22Rv1 (cell line): ENCODE measurements around the gene SPECC1.

Experiments
- CTCF ChIP-seq: fragments of 450-650 bp; IDR thresholded peaks from 2 replicates; pipeline ENCODE4 v1.5.1; 2017; ENCODE audit warnings: mild to moderate bottlenecking
- ZFX ChIP-seq: fragments of 450-650 bp; IDR thresholded peaks from 2 replicates; pipeline ENCODE4 v1.6.1; 2017; ENCODE audit warnings: antibody characterized with exemption, borderline replicate concordance

DNA sequence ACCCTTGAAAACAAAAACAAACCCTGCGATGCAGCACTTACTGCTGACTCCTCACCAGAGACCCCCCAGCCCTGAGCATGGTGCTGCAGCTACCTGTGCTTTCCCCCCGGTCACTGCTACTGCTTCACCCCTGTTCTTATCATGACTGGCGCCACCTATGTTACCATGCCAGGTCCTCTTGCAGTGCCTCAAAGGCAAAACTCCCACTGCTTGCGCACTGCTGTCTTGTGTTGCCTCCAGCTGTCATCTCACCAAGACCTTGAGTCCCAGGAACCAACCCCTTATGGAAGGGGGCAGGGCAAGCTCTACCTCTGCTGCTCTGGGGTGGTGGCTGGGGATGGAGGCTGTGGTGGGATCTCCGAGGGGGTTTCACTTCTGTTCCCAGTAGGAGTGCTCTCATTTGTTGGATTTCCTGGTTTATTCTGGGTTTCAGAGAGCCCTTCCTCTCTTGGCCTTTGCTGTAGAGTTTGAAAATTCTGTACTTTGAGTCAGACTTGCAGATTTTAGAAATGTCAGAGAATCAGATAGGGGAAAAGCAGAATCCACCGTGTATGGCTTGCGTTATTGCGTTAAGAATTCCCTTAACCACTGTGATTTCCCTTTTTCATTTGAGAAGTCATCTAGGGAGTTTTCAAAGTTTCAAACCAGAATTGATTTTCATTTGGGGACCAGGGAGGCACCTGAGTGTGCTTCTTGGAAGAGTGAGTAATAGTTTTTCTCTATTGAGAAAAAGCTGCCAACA lies 96.6 kb downstream of the SPECC1 start:
- TF ChIP-seq CTCF (no peak), ZFX (no peak)
